Measurements from ENCODE around the gene MRPL34.

GRCh38 chr19:17323964-17324332 is 18.3 kb downstream of the MRPL34 start:
- TF ChIP-seq CTCF (IDR thresholded peaks at IDR 0.05 in 4 of 5, conservative IDR thresholded peaks at IDR 0.05 in 1 of 5) (no peak), POLR2A (IDR thresholded peaks at IDR 0.05) (no peak)
